ENCODE measurements around the gene SLIT1.
A peak's percentile ranks its signal among the peaks of the same experiment; 100 is the strongest.

Gene SLIT1

DNA sequence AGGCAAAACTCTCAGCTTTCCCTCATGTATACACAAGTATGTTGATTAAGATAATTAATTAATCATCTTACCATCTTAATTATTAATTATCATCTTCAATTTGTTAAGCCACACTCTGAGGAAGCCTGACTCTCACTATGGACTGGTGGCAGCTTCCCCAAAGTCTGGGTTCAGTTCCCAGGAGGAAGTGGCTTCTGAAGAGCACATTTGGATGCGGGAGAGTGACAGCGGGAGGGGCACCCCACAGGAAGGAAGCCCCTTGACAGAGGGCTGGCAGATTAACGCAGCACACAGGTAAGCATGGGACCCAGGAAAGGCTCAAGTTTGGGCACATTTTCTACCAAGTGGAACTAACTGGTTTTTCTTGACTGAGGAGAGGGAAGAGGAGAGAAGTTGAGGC lies 13.4 kb upstream of the SLIT1 start:
- DNase-seq: no peak

DNA sequence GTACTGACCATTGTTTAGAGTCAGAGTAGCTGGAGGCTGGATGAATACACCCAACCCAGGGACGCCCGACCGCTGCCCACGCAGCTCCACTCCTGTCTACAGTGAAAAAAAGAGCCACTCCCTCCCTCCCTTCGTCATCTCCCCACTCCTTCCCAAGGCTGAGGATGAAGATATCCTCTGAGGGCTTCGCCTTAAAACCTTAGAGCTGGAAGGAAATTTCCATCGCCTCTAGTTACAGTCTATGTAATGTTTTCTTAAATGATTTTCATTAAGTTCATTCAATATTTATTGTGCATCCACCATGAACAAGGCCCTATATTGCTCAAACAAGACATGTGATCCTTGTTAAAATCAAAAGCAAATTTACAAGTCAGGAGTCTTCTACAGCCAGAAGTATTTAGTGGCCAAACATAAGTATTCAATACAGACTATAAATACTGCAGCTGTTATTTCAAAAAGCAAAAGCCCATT lies 11.3 kb upstream of the SLIT1 start:
- no peak for DNase-seq

DNA sequence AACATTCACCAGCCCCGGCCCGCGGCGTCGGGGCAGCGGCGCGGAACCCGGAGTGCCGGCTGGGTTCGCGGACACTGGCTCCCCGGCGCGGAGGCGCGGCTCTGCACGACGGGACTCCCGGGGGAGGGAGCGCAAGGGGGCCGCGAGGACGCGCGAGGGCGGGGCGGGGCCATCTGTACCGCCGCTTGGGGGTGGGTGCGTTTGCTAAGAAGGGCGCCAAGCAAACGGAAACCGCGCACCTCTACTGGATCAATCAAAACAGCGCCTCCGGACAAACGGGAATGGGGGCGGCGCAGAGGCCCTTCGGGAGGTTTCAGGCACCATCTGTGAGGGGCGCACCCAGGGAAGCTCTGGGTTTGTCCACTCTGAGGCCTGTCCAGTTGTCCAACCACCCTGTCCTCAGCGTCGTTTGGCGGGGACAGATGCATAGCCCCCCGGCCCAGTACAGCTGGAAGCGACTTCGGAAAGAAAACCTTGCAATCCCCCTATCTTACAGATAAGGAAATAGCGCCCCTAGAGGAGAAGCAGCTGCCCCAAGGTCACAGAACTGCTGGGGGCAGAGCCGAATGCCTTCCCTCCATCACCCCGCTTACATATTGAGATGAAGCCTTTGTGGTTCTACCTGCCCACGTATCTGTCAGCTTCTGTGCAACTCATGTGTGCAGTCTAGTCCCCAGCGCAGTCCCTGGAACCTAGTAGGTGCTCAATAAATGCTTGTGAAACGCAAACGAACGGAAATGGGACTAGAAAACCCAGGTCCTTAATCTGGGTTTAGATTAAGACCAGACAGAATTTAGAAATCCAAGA lies 10.7 kb upstream of the SLIT1 start:
- DNase-seq: peak; percentile 44

DNA sequence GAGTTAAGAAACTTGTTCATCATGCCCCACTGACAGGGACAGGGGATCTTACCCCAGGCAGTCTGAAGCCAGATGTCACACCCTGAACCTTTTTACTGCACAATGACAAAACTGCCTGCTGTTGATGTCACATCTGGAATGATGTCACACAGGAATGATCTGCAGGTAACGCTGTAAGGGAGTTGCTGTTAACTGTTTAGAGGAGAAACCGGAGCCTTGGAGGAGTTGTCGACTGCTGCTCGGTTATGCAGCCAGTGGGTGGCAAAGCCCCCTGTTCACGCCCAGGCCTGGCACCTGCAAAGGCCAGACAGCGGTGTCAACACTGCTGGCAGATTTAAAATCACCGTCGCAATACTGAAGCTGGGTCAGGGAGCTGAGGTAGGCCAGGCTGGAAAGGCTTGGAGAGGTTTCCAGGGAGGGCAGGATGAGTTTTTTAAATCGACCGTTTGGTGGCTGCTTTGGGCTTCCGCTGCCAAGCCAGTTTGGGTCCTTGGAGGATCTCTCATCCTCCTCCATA lies 10.0 kb upstream of the SLIT1 start:
- DNase-seq: no peak

DNA sequence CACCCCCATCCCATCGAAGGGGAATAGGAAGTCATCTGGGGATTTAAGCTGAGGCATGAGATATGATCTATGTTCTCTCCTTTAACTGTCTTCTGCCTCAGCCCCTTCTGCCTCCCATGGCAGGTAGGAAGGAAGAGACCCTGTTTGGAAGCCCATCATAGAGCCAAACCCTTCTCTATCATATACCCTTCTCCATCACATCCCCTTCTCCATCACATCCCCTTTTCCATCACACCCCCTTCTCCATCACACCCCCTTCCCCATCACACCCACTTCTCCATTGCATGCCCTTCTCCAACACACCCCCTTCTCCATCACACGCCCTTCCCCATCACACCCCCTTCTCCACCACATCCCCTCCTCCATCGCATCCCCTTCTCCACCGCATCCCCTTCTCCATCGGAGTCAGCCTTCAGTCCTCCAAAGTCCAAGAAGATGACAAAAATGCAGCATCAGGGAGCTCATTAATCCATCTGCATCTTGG lies 7.2 kb upstream of the SLIT1 start:
- no peak for DNase-seq

DNA sequence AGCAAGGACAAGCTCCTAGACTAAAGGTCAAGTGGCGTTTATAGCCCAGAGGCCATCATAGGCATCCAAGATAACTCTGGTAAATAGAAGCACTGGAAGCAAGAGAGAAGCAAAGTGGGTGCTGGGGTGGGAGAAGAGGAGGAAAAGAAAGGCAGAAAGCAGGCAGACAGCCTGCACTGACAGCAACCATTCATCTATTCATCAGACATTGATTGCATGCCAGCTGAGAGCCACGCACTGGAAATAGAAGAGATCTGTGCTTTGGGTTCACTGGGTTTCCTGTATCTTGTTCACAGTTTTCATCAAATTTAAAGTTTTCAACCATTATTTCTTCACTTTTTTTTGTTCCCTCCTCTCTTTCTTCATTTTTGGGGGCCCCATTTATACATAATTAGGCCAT lies 4.7 kb upstream of the SLIT1 start:
- DNase-seq: no peak

DNA sequence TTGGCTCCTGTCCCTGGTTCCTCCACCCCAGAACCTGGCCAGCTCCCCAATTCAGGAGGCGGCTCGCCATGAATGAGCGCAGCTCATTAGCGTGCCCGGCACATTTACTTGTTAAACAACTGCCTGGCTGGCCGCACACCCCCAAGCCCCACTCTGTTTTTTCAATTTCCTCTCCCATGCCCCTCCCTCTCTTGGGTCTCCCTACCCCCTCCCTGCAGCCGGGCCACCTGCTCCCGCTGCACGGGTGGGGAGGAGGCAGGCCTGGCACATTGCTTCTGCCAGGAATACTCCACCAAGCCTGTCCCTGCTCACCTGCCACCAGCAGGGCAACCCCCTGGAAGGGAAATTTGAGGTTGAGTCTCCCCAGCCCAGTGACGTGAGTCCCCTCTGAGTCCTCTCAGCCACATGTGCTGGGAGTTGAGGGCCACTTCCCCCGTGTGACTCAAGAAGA lies 2.5 kb upstream of the SLIT1 start:
- DNase-seq: no peak

DNA sequence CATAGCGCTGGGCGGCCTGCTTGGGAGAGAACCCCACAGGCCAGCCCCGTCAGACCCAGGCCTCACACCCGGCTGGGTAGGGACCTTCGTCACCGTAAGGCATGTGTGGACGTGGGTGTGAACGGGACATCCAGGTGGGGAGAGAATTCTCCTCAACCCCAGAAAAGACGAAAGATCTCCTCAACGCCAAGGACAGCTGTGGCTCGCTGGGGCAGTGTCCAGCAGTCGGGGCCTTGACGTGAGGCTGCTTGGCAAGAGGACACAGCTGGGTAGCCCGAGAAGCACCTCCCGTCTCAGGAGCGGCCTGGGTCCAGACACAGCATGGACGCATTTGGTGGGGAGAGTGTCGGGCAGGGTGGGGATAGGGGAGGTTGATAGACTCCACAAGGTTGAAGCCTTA lies 1.2 kb upstream of the SLIT1 start:
- DNase-seq: no peak

DNA sequence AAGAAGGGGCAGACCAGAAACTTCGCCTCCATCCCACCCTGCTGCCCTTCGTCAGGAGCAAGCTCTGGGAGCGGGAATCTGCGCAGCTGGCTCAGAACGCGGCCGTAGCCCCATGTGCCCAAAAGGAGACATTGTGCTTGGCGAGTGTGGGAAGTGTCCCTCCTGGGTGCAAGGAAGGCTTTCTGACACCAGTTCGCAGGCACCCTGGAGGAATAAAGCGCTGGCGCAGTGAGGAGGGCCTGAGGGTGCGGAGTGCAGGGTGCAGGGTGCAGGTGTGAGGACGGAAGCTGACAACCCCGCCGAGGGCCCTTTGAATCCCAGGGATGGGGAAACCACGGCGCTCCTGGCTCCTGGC lies 811 bp downstream of the SLIT1 start:
- DNase-seq: no peak

DNA sequence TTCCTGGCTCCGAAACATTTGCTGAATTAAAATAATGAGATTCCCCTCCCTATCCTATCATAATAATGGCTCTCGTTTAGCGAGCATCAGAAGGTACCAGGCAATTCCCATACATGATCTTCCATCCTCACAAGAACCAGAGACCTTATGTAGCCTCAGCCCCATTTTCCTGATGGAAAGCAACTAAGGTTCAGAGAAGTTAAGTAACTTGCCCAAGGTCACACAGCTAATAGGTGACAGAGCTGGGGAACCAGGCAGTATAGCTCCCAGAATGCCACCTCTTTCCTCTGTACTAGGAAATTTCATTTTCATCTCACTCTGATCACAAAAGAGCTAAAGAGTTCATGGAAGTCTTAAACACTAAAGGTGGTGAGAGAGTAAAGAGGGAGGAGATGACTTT lies 2.4 kb downstream of the SLIT1 start:
- no peak for DNase-seq

DNA sequence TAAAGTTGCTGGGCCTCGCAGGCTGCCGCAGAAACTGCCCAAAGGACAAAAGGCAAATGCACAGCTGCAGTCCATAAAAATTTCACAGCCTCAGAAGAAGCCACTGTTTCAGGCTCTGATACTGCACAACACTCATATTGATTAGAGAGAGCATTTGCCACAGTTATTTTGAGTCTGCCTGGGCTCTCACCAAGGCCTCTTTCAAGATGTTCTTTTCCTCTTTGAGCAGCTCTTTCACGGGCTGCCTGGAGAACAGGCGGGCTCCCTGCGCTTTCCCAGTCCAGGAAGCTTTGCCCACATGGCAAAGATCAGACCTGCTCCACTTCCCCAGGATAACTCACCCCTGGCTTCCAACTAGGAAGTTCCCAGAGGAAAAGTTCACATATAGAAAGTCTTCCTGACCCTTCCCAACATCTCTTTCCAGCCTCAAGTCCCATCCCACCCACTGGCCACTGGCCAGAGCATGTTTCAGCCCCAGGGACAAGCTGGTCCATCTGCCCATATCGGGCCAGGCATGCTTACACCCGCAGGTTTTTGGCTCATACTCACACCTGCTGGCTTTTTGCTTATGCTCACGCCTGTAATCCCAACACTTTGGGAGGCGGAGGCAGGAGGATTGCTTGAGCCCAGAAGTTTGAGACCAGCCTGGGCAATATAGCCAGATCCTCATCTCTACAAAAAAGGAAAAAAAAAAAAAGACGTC lies 3.3 kb downstream of the SLIT1 start:
- DNase-seq: no peak

DNA sequence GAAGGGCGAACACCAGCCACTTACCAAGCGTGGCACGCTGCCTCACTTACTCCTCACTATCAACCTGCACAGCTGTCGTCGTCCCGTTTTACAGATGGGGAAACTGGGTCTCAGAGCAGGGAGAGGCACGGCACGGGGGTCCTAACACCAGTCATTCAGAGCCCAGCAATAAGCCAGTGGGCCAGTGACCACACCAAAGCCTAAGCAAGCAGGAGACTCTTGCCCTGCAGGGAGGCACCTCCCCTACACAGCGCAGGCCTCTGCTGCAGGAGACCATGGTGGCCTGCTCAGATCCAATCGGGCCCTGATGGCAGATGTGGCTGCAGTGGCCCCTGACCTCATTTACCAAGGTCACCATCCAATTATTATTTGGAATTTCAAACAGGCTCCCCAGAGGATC lies 4.8 kb downstream of the SLIT1 start:
- DNase-seq: no peak

DNA sequence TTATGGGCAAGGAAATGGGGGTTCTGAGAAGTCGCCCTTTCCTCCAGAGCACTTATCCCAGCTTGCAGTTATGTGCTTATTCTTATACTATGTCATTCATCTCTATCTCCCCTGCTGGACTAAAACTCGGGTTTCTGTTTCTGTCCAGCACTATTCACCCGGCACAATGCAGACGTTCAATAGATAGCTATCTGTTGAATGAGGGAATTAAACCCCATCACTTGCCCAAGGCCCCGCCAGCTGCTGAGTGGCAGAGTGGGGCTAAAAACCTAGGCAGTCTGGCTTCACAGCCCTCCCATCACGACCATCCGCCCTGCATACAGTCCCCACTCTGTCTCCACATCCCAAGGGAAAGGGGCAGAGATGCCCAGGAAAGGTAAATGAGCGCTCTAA lies 5.4 kb downstream of the SLIT1 start:
- no peak for DNase-seq

DNA sequence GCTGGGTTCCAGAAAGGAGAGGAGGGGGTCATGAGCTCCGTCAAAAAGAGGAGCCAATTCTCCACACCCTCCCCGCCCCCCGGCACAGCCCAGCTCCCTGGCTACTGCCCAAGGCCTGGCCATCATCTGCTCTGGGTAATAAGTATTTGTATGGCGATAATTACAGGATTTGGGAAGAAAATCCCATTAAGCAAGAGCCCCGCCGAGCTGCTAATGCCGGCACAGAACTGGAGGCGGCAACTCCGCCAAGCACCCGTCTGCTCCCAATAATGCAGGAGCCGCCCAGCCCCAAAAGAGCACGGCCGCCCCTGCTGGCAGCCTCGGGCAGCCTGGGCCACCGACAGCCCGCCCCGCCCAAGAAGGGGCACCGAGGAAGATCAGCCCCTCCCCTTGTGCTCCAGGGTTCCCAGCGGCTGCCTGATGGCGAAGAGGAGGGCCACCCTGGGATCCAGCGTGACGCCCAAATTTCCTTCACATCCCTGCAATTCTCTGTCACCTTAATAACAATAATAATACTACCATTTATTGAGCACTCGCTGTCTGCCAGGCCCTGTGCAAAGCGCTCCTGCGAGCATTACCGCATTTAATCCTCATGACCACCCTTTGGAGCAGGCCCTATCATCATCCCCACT lies 5.9 kb downstream of the SLIT1 start:
- peak; percentile 49 for DNase-seq

DNA sequence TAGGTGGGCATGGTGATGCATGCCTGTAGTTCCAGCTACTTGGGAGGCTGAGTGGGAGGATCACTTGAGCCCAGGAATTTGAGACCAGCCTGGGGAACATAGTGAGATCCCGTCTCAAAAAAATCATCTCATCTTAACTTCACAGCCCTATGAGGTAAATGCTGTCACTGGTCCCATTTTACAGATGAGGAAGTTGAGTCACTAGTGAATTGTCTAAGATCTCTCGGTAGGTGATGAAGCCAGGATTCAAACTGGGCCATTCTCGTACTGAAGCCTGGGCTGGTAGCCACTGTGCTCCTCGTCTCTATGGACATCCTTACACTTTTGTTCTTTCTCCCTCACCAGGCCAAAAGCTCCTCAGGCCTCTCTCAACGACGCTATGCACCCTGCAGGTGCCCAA lies 6.4 kb downstream of the SLIT1 start:
- DNase-seq: no peak

DNA sequence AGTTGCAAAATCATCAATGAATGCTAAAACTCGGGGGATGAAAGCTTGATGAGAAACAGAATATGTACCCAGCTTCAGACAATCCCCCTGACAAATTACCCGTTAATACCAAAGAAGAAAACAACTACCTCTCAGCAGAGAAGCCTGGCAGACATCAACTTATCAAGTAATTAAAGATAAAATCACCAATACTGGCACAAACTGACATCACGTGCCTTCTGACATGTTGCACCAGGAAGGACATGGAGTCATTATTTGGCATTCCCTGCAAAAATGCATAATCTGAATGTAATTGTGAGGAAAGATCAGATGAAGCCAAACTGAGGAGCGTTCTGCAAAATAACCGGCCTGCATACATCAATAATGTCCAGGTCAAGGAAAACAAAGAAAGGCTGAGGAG lies 7.7 kb downstream of the SLIT1 start:
- no peak for DNase-seq

DNA sequence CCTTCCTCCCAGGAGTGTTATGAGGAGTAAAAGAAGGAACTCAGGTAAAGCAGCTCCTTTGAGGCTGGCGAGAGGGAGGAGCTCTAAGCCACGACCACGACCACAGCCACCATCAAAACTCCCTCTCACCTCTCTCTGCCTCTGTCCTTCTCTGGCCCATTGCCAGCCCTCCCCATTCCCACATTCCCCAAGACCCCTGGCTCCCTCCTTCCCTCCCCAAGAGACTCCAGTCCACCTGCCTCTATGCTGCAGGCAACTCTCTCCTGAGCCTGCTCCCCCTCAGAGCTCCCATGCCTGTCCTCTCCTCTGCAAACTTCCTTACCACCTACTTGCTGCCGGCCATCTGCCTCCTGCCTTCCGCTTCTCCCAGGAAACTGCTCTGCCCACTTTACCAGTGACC lies 9.5 kb downstream of the SLIT1 start:
- no peak for DNase-seq

DNA sequence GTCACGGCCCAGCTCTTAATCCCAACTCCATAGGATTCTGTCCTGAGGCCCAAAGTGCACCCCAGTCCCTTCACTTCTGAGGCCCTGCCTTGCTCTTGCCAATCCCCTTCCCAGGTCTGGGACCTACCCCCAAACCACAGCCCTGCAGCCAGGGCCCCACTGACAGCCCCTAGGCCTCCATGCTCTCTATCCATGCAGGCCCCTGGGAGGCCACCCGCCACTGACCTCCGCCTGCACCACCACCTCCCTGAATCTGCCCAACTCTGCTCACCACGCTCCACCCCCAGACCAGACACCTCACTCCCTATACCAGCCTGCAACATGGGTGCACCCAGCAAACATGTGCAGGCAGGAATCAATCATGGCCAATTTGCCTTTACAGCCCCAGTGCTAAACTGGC lies 10.2 kb downstream of the SLIT1 start:
- no peak for DNase-seq

DNA sequence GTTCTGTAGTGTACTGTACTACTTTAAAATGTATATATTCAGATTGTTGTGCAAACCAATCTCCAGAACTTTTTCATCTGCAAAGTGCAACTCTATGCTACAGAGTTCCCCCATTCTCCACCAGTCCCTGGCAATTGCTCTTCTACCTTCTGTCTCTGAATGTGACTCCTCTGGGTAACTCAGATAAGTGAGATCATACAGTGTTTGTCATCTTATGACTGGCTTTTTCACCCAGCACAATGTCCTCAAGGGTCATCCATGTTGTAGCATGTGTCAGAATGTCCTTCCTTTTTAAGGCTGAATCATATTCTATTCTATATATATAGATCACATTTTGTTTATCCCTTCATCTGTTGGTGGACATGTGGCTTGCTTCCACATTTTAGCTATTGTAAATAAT lies 10.8 kb downstream of the SLIT1 start:
- no peak for DNase-seq

DNA sequence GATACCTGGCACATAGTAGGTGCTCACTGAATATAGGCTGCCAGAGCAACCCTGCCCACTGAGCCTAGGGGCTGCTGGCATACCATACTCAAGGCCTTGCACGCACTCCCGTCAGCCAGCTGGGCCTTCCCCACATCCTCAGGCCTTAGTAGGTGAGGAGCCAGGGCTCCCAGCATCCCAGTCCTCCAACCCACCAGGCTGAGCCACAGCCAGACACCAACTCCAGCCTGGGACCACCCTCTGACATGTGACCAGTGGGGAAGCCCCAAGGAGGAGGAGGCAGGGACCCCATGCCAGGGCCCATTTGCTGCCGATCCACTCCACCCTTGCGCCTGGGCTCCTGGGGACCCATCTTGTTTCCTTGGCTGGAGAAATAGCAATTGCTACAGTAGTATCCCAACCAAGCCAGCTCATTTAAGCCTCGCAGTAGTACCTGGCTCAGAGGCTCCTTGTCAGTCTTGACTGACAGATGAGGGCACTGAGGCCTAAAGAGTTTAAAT lies 11.4 kb downstream of the SLIT1 start:
- no peak for DNase-seq

DNA sequence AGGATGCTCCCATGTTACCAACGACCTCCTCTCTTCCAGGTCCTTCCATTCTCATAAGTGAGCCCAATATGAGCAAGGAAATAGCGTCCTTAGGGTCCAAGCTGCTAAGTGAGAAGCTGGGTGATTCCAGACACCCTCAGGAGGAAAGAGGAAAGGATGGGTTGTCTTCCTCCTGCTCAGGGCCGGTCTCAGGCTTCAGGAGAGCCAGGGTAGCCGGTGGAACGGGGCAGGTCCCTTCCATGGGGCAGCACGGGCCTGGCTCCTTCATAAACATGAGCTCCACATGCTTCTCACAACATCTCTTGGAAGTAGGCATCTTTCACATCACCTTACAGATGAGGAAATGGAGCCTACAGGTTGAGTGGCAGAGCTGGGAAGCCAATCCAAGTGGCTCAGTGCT lies 12.7 kb downstream of the SLIT1 start:
- DNase-seq: no peak

DNA sequence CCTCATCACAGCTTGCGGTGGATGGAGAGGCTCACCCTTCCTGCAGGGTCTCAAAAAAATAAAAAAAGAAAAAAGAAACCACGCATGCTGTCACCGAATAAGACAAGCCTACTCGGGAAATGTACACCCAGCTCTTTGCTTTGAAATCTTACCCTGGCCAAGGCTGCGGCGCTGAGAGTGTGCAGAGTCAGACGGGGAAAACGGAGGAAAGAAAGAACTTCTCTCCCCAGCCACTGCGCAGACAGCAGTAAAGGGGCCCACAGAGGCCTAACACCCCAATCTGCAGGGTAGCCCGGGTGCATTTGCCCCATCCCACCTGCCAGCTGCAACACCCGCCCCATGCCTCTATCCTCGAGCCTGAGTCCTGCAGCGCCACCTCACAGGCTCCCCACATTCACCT lies 14.8 kb downstream of the SLIT1 start:
- DNase-seq: no peak

DNA sequence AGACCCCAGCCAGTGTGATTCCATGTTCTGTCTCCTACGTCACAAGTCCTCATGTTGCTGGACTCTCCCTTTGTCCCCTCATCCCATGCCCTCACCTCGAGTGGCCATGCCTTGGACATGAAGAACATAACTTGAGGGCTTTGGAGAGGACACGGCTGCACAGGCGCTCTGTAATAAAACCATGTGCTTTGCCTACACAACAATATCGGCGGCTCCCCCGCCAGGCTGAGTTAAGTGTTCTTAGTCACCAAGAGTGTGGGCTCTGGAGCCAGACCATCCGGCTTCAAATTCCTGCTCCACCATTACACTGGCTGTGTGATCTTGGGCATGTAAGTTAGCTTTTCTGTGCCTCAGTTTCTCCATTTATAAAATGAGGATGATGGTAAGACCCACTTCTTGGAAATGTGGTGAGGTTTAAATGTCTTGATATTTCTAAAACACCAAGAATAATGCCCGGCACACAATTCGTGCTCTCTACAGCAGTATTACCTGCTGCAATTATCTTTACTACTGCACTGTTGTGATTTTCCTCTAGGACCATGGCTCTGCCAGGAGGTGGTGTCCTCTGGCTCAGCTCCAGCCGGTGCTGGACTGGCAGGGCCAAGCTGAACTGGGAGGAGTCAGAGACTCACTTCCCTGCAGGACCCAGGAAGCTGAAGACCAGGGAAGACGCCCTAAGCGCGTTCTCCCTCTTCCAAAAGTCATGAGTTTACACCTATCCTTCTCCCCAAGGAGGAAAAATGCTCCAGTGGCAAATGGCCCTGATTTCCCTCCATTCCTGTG lies 15.7 kb downstream of the SLIT1 start:
- no peak for DNase-seq
